ENCODE data around the gene KRTAP12-3. TPM values are rescaled to one million over a fixed set of nuclear protein-coding genes. Genes with fewer than 3 reads are reported as not detected.
"Not testable (repeated sequence)": the region's sequence is repeated elsewhere in the genome, so short reads cannot be mapped to it uniquely, and the experiment has no call there.

KRTAP12-3 gene
- total and polyA plus RNA-seq, 10 of the 15 experiments (the other 5 are each of a cell fraction or from before 2014, with no cell fraction given): not detected

- no peak for TF ChIP-seq PRDM15 (CRISPR knock-in tag; IDR thresholded peaks at IDR 0.05)
- TF ChIP-seq CEBPZ (IDR thresholded peaks at IDR 0.05; ENCODE audit: low read depth, low read length): no peak
- no peak for TF ChIP-seq RFX5 (IDR thresholded peaks at IDR 0.05; ENCODE audit: low read depth, low read length)
- TF ChIP-seq SMAD5 (IDR thresholded peaks at IDR 0.05; ENCODE audit: low read depth): no peak
- TF ChIP-seq JUND (IDR thresholded peaks at IDR 0.05; ENCODE audit: low read depth, low read length): no peak
- TF ChIP-seq FOXK2 (IDR thresholded peaks at IDR 0.05): no peak
Observed at GRCh38 chr21:44644878-44645277, 12.9 kb upstream of the KRTAP12-3 start (continued).

- H3K9me3 ChIP-seq (replicated peaks; ENCODE audit: control insufficient read depth, insufficient read depth, low read length); H4K20me1 ChIP-seq (ENCODE audit: control insufficient read depth, insufficient read depth); H3K27me3 ChIP-seq (replicated peaks in 1 of 2; ENCODE audit: control insufficient read depth in 2 of 2, insufficient read depth in 2 of 2, low read length in 1 of 2); BruUV-seq (replicated peaks); CTCF ChIA-PET; H3K36me3 ChIP-seq (ENCODE audit: control insufficient read depth in 2 of 2, insufficient read depth in 2 of 2, low read length in 1 of 2); FAIRE-seq; DNase-seq (ENCODE audit: low read depth, low spot score); ATAC-seq; H3K9ac ChIP-seq (ENCODE audit: control insufficient read depth, insufficient read depth, low read length); SMC1A ChIA-PET (ENCODE audit: uncharacterized antibody, unreplicated experiment); H3K79me2 ChIP-seq (ENCODE audit: control insufficient read depth, insufficient read depth, low read length); H3K27ac ChIP-seq (ENCODE audit: control insufficient read depth, insufficient read depth); H3K4me3 ChIP-seq; intact Hi-C loops (cut with micrococcal nuclease; ENCODE audit: unreplicated experiment); H3K4me2 ChIP-seq (ENCODE audit: control insufficient read depth, insufficient read depth); H2AFZ ChIP-seq (ENCODE audit: control insufficient read depth, low read depth, low read length); in situ Hi-C loops (cut with MboI); RAD21 ChIA-PET (ENCODE audit: unreplicated experiment); H3K4me1 ChIP-seq (ENCODE audit: control insufficient read depth, insufficient read depth, low read length): not testable (repeated sequence)
- POLR2A ChIA-PET: interaction anchor here (0.7 kb wide), 1 partner anchor 116 kb away, joined by 4 read pairs; no protein-coding TSS in a partner anchor
- WGBS (ENCODE audit: insufficient coverage, insufficient replicate concordance, low lambda C conversion rate, missing lambda C conversion rate): 45% methylated on average over 21 of the region's 21 CpGs
Observed at GRCh38 chr21:44646366-44647221, 11.1 kb upstream of the KRTAP12-3 start, which contains the start of gene KRTAP10-11. KRTAP10-11 (plus strand) TSS chr21:44646414; CDS start chr21:44646459, 45 bp downstream.
